ENCODE results near the gene C9orf43. TPM values are rescaled to one million over a fixed set of nuclear protein-coding genes. Genes with fewer than 3 reads are reported as not detected.
"Not testable (repeated sequence)": the region's sequence is repeated elsewhere in the genome, so short reads cannot be mapped to it uniquely, and the experiment has no call there.

C9orf43 gene
- total RNA-seq, 1 donor from 2014 or later, result 0.62 TPM

GRCh38 chr9:113381909-113382411 lies 28.6 kb upstream of the C9orf43 start:
- DNase-seq, result no peak

- no peak for DNase-seq
Observed at GRCh38 chr9:113386571-113387393, 23.8 kb upstream of the C9orf43 start.

- no peak for DNase-seq
Observed at GRCh38 chr9:113387560-113388230, 22.9 kb upstream of the C9orf43 start.

GRCh38 chr9:113388833-113389232 lies 21.7 kb upstream of the C9orf43 start:
- DNase-seq, result no peak

- DNase-seq, result no peak
Observed at GRCh38 chr9:113389451-113389850, 21.1 kb upstream of the C9orf43 start.

GRCh38 chr9:113390192-113390960 lies 20.2 kb upstream of the C9orf43 start:
- DNase-seq, result no peak

- DNase-seq, result no peak
Observed at GRCh38 chr9:113391917-113392316, 18.6 kb upstream of the C9orf43 start.

GRCh38 chr9:113393281-113393680 lies 17.3 kb upstream of the C9orf43 start:
- peak; percentile 2 for DNase-seq

GRCh38 chr9:113395000-113395861 lies 15.3 kb upstream of the C9orf43 start:
- DNase-seq, result no peak

- DNase-seq, result no peak
Observed at GRCh38 chr9:113397203-113397631, 13.3 kb upstream of the C9orf43 start.

GRCh38 chr9:113398796-113399195 lies 11.8 kb upstream of the C9orf43 start:
- no peak for DNase-seq

- DNase-seq, result no peak
Observed at GRCh38 chr9:113399646-113400200, 10.8 kb upstream of the C9orf43 start.

GRCh38 chr9:113401027-113401792 lies 9.3 kb upstream of the C9orf43 start, which contains the start of gene ALAD:
Gene ALAD (minus strand): TSS chr9:113401284. CDS start chr9:113393559, 7,725 bp downstream.
- peak; percentile 100 for DNase-seq

GRCh38 chr9:113403646-113404045 lies 6.9 kb upstream of the C9orf43 start:
- DNase-seq, result no peak

GRCh38 chr9:113406353-113406752 lies 4.2 kb upstream of the C9orf43 start:
- not testable (repeated sequence) for DNase-seq

- peak; percentile 2 for DNase-seq
Observed at GRCh38 chr9:113406873-113407511, 3.6 kb upstream of the C9orf43 start.

- DNase-seq, result no peak
Observed at GRCh38 chr9:113409481-113409880, 1.1 kb upstream of the C9orf43 start.

GRCh38 chr9:113409883-113410206 lies 702 bp upstream of the C9orf43 start:
- no peak for DNase-seq

GRCh38 chr9:113416149-113416721 lies 5.7 kb downstream of the C9orf43 start:
- no peak for DNase-seq

GRCh38 chr9:113417370-113417769 lies 6.8 kb downstream of the C9orf43 start:
- no peak for DNase-seq

All from occipital lobe (tissue), 2 donors.